ENCODE measurements around the gene RAB11FIP2.

DNA sequence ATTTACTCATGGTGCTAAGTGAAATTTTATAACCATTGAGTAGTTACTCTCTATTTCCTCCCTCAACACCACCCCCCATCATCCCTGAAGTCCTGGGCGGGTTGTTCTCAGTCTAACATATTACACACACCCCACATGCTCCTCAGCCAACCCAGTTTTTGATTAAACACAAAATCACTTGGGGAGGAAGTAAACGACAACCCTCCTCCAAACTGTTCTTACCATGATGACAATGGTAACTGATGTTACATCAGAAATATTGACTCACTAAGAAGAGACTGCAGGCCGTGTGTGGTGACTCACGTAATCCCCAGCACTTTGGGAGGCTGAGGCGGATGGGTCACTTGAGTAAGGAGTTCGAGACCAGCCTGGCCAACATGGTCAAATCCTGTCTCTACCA, 44.2 kb downstream of the RAB11FIP2 start:
- TF ChIP-seq, protein P1, sequence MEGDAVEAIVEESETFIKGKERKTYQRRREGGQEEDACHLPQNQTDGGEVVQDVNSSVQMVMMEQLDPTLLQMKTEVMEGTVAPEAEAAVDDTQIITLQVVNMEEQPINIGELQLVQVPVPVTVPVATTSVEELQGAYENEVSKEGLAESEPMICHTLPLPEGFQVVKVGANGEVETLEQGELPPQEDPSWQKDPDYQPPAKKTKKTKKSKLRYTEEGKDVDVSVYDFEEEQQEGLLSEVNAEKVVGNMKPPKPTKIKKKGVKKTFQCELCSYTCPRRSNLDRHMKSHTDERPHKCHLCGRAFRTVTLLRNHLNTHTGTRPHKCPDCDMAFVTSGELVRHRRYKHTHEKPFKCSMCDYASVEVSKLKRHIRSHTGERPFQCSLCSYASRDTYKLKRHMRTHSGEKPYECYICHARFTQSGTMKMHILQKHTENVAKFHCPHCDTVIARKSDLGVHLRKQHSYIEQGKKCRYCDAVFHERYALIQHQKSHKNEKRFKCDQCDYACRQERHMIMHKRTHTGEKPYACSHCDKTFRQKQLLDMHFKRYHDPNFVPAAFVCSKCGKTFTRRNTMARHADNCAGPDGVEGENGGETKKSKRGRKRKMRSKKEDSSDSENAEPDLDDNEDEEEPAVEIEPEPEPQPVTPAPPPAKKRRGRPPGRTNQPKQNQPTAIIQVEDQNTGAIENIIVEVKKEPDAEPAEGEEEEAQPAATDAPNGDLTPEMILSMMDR (IDR thresholded peaks at IDR 0.05), result no peak
- TF ChIP-seq POLR2A (IDR thresholded peaks at IDR 0.05), result no peak

Data from uterus (tissue), 2 donors.